ENCODE data around the gene RPRM.

Gene RPRM

DNA sequence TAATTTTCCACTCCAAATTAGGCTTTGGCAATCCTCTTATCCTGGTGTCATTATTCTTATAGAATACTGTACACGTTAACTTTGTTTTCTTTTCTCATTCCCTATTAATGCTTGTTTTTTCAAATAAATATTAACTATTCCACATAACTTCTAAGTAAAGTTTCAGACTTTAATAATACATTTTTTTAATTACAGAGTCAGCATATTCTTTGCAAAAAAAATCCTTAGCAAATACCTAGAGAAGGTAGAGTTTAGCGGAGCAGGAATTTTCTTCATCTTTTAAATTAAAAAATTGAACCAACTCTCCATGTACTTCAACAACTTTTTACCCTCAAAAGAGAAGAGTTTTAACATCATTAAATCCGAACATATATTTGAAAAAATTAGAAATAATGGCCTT, 45.2 kb downstream of the RPRM start:
- TF ChIP-seq, protein P1, sequence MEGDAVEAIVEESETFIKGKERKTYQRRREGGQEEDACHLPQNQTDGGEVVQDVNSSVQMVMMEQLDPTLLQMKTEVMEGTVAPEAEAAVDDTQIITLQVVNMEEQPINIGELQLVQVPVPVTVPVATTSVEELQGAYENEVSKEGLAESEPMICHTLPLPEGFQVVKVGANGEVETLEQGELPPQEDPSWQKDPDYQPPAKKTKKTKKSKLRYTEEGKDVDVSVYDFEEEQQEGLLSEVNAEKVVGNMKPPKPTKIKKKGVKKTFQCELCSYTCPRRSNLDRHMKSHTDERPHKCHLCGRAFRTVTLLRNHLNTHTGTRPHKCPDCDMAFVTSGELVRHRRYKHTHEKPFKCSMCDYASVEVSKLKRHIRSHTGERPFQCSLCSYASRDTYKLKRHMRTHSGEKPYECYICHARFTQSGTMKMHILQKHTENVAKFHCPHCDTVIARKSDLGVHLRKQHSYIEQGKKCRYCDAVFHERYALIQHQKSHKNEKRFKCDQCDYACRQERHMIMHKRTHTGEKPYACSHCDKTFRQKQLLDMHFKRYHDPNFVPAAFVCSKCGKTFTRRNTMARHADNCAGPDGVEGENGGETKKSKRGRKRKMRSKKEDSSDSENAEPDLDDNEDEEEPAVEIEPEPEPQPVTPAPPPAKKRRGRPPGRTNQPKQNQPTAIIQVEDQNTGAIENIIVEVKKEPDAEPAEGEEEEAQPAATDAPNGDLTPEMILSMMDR (IDR thresholded peaks at IDR 0.05; ENCODE audit: control insufficient read depth, extremely low read depth, insufficient read depth), result no peak
- no peak overlapping the region for H3K4me3 ChIP-seq (ENCODE audit: low read depth, low read length)
- no peak for DNase-seq (ENCODE audit: low read depth)

GRCh38 chr2:153432381-153432780, 46.2 kb downstream of the RPRM start:
- DNase-seq (ENCODE audit: low read depth), result no peak

GRCh38 chr2:153431114-153431513, 47.4 kb downstream of the RPRM start:
- TF ChIP-seq, protein P1 (IDR thresholded peaks at IDR 0.05; ENCODE audit: control insufficient read depth, extremely low read depth, insufficient read depth), result no peak
- no peak overlapping the region for H3K4me3 ChIP-seq (ENCODE audit: low read depth, low read length)
- no peak for DNase-seq (ENCODE audit: low read depth)

More at GRCh38 chr2:153432381-153432780, 46.2 kb downstream of the RPRM start:
- TF ChIP-seq, protein P1 (IDR thresholded peaks at IDR 0.05; ENCODE audit: control insufficient read depth, extremely low read depth, insufficient read depth), result no peak
- H3K4me3 ChIP-seq (ENCODE audit: low read depth, low read length), result no peak overlapping the region
